GM18951 (cell line): ENCODE data around the gene EIF4A2.

Source experiments
- POLR2A ChIP-seq: IDR thresholded peaks from 4 replicates; pipeline ENCODE4 v1.6.1; 2011; ENCODE audit warnings: mild to moderate bottlenecking; ENCODE audit not compliant: insufficient read length, insufficient read depth; ENCODE audit errors: extremely low read depth
- in situ Hi-C: fragments of 300-500 bp; cut with MboI; formaldehyde crosslinking; loops from one replicate; pipeline ENCODE4 v1.12.0; 2022; ENCODE audit warnings: low sequenced_read_pairs, mixed read lengths, inconsistent platforms; ENCODE audit not compliant: unreplicated experiment

Gene EIF4A2

DNA sequence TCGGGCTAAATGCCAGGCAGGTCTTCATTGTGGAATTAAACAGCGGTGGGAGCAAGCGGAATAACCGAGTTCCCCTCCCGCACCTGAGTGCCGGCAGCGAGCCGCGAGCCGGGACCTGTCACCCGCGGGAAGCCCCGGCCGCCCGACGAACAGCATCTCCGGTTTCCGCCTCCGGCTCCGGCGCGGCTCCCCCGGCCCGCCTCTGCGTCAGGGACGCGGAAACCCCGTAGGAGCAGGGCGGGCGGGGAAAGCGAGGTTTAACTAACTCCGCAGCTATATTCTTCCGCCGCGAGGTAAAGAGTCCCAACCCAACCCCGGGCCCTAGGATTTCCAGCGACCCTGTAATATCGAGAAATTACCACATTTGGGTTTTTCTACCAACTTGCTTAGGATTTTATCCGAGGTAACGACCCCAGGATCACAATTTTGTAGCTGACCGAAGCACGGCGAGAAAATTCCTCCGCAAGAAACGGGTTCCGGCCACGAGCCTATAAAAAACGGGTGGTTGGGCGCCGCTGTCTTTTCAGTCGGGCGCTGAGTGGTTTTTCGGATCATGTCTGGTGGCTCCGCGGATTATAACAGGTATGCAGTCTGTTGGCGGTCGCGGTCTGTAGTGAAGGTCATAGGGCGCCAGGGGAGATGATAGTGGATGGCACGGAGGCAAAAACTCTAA lies at the start of gene EIF4A2:
TSS of gene EIF4A2 (plus strand) at position 520 of the 673 bp plus-strand sequence. CDS start at position 554, 34 bp downstream.
- in situ Hi-C loops: no loop called here
- peak; percentile 99 for TF ChIP-seq POLR2A

GRCh38 chr3:186742618-186743380 lies 40.6 kb upstream of the EIF4A2 start:
- in situ Hi-C loops: no loop called here
- TF ChIP-seq POLR2A: no peak

GRCh38 chr3:186743666-186744065 lies 39.7 kb upstream of the EIF4A2 start:
- in situ Hi-C loops: no loop called here
- no peak for TF ChIP-seq POLR2A

DNA sequence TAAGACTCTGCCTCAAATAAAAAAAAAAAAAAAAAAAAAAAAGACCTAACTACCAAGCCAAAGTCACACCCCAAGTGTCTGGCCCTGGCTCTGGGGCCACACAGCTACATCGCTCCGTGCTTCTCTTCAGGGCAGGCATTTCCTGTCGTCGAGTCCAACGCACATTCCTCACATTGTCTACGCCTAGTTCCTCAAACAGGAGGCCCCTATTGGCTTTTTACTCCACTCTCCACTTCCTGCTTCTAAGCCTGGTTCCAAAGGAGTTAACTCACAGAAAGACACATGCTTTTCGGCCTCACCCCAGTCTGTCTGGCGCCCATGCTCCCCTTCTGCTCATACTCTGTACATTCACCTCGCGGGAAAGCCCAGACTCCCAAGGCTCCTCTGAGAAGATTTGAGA lies 37.4 kb upstream of the EIF4A2 start:
- in situ Hi-C loops: no loop called here

DNA sequence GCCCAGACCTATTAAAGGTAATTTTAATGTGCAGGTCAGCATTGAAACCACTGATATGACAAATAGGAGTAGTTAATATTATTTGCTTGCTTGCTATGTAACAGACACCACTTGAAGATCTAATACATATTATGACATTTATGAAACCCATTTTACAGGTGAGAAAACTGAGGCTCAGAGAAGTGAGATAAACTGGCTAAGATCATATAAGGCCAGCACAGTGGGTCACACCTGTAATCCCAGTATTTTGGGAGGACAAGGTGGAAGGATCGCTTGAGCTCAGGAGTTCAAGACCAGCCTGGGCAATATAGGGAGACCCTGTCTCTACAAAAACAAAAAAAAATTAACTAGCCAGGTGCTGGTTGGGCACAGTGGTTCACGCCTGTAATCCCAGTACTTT lies 33.1 kb upstream of the EIF4A2 start:
- in situ Hi-C loops: no loop called here

More for the DNA sequence above, 37.4 kb upstream of the EIF4A2 start:
- TF ChIP-seq POLR2A: no peak

DNA sequence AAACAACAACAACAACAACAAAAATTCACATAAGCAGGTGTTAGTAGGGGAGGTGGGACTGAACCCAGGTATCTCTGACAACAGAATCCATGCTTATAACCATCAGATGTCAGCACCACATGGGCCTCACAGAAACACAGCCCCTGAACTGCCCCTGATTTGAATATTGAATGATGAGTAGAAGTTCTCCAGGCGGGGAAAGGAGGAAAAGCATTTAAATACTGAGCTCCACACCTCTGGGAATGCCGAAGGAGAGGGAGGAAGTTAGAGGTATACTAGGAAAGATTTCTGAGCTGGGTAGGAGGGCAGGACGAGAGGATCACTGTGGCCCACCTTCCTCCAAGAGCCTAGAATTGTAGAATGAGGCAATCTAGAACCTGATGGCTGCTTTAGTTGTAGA lies 31.9 kb upstream of the EIF4A2 start:
- in situ Hi-C loops: no loop called here
- no peak for TF ChIP-seq POLR2A

More for the DNA sequence above, 33.1 kb upstream of the EIF4A2 start:
- no peak for TF ChIP-seq POLR2A

GRCh38 chr3:186754006-186754405 lies 29.4 kb upstream of the EIF4A2 start:
- in situ Hi-C loops: no loop called here
- no peak for TF ChIP-seq POLR2A

DNA sequence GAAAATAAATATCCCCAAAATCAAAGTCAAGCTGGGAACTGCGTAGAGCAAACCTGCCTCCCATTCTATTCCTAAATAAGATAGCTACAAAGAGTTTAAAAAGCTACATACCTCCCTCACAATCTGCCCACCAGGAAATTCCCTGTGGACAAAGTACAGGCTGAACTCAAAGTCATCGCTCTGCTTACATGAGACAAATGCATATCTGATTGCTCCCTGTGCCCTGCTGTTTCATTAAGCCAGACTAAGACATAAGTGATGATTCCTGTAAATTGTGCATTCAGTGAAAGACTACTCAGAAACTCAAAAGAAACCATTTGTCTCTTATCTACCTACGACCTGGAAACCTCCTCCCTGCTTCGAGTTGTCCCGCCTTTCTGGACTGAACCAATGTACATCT lies 28.5 kb upstream of the EIF4A2 start:
- in situ Hi-C loops: no loop called here
- no peak for TF ChIP-seq POLR2A

- no peak for TF ChIP-seq POLR2A
- in situ Hi-C loops: no loop called here
Observed at GRCh38 chr3:186757214-186757613, 26.2 kb upstream of the EIF4A2 start.

- in situ Hi-C loops: no loop called here
- no peak for TF ChIP-seq POLR2A
Observed at GRCh38 chr3:186757686-186758220, 25.6 kb upstream of the EIF4A2 start.

DNA sequence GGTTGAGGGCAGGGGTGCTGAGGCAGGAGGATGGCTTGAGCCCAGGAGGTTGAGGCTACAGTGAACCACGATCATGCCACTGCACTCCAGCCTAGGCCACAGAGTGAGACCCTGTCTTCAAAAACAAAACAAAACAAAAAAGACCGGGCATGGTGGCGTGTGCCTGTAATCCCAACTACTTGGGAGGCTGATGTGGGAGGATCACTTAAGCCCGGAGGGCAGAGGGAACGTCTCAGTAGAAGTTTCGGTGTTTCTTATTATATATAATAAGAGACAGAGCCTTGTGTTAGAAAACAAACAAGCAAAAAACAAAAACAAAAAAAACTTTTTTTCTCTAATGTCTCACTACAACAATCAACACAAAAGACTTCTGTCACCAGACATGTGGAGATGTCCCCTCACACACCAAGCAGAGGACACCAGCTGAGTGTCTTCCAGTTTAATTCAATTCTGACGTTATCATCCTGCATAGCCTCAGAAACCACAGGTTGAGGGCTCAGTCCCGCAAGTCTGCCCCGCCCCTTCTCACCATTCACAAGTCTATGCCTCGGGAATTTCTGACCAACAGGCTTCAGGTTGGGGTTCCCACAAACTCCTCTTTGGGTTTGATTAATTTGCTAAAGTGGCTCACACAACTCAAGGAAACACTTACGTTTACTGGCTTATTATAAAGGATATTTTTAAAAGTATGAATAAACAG lies 24.0 kb upstream of the EIF4A2 start:
- no peak for TF ChIP-seq POLR2A
- in situ Hi-C loops: no loop called here

GRCh38 chr3:186760141-186760833 lies 23.1 kb upstream of the EIF4A2 start:
- no peak for TF ChIP-seq POLR2A
- in situ Hi-C loops: no loop called here
